ENCODE results near the gene SPINT2.

DNA sequence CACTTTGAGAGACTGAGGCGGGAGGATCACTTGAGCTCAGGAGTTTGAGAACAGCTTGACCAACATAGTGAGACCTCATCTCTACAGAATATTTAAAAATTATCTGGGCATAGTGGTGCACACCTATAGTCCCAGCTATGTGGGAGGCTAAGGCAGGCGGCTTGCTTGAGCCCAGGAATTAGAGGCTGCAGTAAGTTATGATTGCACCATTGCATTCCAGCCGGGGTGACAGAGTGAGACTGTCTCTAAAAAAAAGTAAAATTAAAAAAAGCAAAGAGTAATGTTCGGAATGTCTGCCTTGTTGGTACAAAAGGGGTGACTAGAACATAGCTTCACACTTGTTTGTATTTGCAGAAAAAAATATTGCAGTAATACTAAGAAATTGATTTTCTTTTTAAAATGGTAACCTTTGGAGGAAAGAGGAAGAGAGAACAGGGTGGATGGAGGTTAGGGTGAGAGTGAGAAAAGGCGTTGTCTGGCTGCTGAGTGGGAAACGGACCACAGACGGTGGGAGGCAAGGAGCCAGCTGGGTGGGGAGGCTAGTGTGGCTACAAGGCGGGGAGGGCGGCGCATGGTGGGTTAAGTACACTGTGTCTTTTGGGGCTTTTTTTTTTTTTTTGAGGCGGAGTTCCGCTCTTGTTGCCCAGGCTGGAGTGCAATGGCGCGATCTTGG, 18.4 kb upstream of the SPINT2 start:
- TF ChIP-seq MAFF (IDR thresholded peaks at IDR 0.05; ENCODE audit: low read depth, low read length) (no peak), CBFB (CRISPR knock-in tag; IDR thresholded peaks at IDR 0.05) (no peak)
- TF ChIP-seq, protein P1, sequence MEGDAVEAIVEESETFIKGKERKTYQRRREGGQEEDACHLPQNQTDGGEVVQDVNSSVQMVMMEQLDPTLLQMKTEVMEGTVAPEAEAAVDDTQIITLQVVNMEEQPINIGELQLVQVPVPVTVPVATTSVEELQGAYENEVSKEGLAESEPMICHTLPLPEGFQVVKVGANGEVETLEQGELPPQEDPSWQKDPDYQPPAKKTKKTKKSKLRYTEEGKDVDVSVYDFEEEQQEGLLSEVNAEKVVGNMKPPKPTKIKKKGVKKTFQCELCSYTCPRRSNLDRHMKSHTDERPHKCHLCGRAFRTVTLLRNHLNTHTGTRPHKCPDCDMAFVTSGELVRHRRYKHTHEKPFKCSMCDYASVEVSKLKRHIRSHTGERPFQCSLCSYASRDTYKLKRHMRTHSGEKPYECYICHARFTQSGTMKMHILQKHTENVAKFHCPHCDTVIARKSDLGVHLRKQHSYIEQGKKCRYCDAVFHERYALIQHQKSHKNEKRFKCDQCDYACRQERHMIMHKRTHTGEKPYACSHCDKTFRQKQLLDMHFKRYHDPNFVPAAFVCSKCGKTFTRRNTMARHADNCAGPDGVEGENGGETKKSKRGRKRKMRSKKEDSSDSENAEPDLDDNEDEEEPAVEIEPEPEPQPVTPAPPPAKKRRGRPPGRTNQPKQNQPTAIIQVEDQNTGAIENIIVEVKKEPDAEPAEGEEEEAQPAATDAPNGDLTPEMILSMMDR (CRISPR knock-in tag; IDR thresholded peaks at IDR 0.05), result no peak
